ENCODE data around the gene NIPAL3. TPM values are rescaled to one million over a fixed set of nuclear protein-coding genes. Genes with fewer than 3 reads are reported as not detected.

NIPAL3 gene
- total and polyA plus RNA-seq, 2 donors (not counting 3 experiments of a cell fraction or from before 2014, with no cell fraction given) = 15.5 to 16.0 TPM

GRCh38 chr1:24450316-24450715 lies 34.7 kb downstream of the NIPAL3 start:
- H4K20me1 ChIP-seq (replicated peaks; ENCODE audit: control insufficient read depth, extremely low read depth, insufficient read depth, low read length) = no peaks in the 10 kb centered on the region
- BruUV-seq (replicated peaks) = no TSS peak
- ChIA-PET CTCF (no interaction called here), POLR2A (no interaction called here)
- intact Hi-C loops (cut with micrococcal nuclease) = no loop called here
- dilution Hi-C loops (cut with MboI; ENCODE audit: extremely low pct_ligation_motif_present, low sequenced_read_pairs) = no loop called here
- no peak for FAIRE-seq
- TF ChIP-seq FOS (IDR thresholded peaks at IDR 0.05; ENCODE audit: borderline replicate concordance, insufficient read depth, low read length) (no peak), GATA2 (IDR thresholded peaks at IDR 0.05; ENCODE audit: insufficient read depth, insufficient read length, low read depth, low read length) (no peak), EZH2 (IDR thresholded peaks at IDR 0.05; ENCODE audit: borderline replicate concordance, low read depth, low read length, severe bottlenecking) (no peak), MYC (IDR thresholded peaks at IDR 0.05; ENCODE audit: low read depth, low read length) (no peak), MAX (IDR thresholded peaks at IDR 0.05; ENCODE audit: insufficient read depth, insufficient read length) (no peak), CTCF (IDR thresholded peaks at IDR 0.05; ENCODE audit: extremely low read depth in 1 of 2, insufficient read depth in 1 of 2, low read depth in 1 of 2, low read length in 2 of 2) (no peak), POLR2AphosphoS5 (IDR thresholded peaks at IDR 0.05; ENCODE audit: insufficient read depth, low read depth, low read length) (no peak), JUN (IDR thresholded peaks at IDR 0.05; ENCODE audit: borderline replicate concordance, insufficient read depth, insufficient read length, low read depth) (no peak), POLR2A (IDR thresholded peaks at IDR 0.05; ENCODE audit: low read depth, low read length) (no peak)
- peaks cover 0 to 5% of the 10 kb centered on the region in 2 experiments for H3K36me3 ChIP-seq (ENCODE audit: control insufficient read depth in 2 of 2, extremely low read depth in 1 of 2, insufficient read depth in 2 of 2, low read length in 2 of 2)
- H3K4me2 ChIP-seq (ENCODE audit: insufficient read depth, low read length) = no peak overlapping the region
- no peaks in the 10 kb centered on the region for H3K9me1 ChIP-seq (replicated peaks; ENCODE audit: control insufficient read depth, extremely low read depth, insufficient read depth, low read length)
- no peaks in the 10 kb centered on the region for H3K27me3 ChIP-seq (ENCODE audit: control insufficient read depth in 2 of 2, insufficient read depth in 2 of 2, low read length in 2 of 2)
- no peak overlapping the region for H3K9ac ChIP-seq (replicated peaks; ENCODE audit: extremely low read depth, insufficient read depth, low read length)
- H3K4me3 ChIP-seq (replicated peaks in 1 of 3; ENCODE audit: insufficient read depth in 1 of 3, low read depth in 1 of 3, low read length in 3 of 3) = no peak overlapping the region
- H3K27ac ChIP-seq (ENCODE audit: insufficient read depth, low read depth, low read length) = no peak overlapping the region
- H2AFZ ChIP-seq (ENCODE audit: low read depth, low read length) = no peak overlapping the region
- H3K9me3 ChIP-seq (replicated peaks; ENCODE audit: control insufficient read depth, insufficient read depth, low read length) = no peaks in the 10 kb centered on the region
- no peaks in the 10 kb centered on the region for H3K79me2 ChIP-seq (ENCODE audit: control insufficient read depth, insufficient read depth, low read length)
- no peaks in the 10 kb centered on the region for H3K4me1 ChIP-seq (ENCODE audit: control insufficient read depth, extremely low read depth, insufficient read depth, low read length)
- DNase-seq (ENCODE audit: low read depth, low spot score) = no peak
